KBM-7 (cell line): Measurements from ENCODE around the gene SPINT1.
"Not testable (repeated sequence)": the region's sequence is repeated elsewhere in the genome, so short reads cannot be mapped to it uniquely, and the experiment has no call there.

Source experiments
- DNase-seq: peaks from one replicate; pipeline ENCODE4 v3.0.0-alpha.2; 2015
- in situ Hi-C: fragments of 300-500 bp; cut with MboI; formaldehyde crosslinking; loops from 2 replicates; pipeline ENCODE4 v1.14.3; 2020; ENCODE audit warnings: low sequenced_read_pairs, low pct_unique_long_range_greater_than_20kb, mixed read lengths

SPINT1 gene

GRCh38 chr15:40855706-40856234 lies 11.9 kb downstream of the SPINT1 start:
- in situ Hi-C loops, result no loop called here

GRCh38 chr15:40856746-40857145 lies 12.9 kb downstream of the SPINT1 start:
- in situ Hi-C loops, result no loop called here
- DNase-seq, result no peak

More at GRCh38 chr15:40855706-40856234, 11.9 kb downstream of the SPINT1 start:
- DNase-seq, result no peak

- in situ Hi-C loops, result no loop called here
- DNase-seq, result peak; percentile 80
Measured at GRCh38 chr15:40857601-40858341, 13.9 kb downstream of the SPINT1 start.

GRCh38 chr15:40858706-40859105 lies 14.9 kb downstream of the SPINT1 start:
- DNase-seq, result no peak
- in situ Hi-C loops, result no loop called here

DNA sequence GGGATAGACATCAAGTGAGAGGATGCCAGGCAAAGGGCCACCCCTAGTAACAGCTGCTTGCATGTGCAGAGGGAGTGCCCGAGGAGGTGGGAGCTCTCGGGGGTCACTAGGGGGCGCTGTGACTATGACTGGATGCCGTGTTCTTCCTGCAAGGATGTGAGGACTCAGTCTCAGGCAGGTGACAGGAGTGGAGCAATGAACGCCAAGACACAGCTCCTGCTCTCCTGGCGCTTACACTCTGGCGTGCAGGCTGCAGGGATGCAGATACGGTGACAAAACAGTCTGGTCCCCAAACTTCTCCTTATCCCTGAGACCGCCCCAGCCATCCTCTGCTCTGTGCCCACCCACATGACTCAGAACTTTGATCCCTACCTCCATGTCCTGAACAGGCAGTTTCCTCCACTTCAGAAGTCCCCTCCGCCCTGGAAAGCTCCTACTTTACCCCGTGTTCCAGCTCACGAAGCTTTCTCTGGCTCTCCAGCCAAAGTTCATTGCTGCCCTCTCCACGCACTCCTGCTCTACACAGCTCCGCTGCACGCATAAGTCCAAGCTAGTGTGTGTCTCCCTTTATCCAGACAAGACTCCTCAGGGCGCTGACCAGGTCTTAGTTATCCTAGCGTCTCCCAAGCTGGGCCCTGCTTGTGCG lies 15.5 kb downstream of the SPINT1 start:
- in situ Hi-C loops, result no loop called here

GRCh38 chr15:40861147-40861546 lies 17.3 kb downstream of the SPINT1 start:
- in situ Hi-C loops, result not testable (repeated sequence)

More for the DNA sequence above, 15.5 kb downstream of the SPINT1 start:
- DNase-seq, result peak; percentile 87

GRCh38 chr15:40863660-40864270 lies 19.9 kb downstream of the SPINT1 start:
- in situ Hi-C loops, result no loop called here
- no peak for DNase-seq

More at GRCh38 chr15:40861147-40861546, 17.3 kb downstream of the SPINT1 start:
- not testable (repeated sequence) for DNase-seq

GRCh38 chr15:40867199-40867598 lies 23.4 kb downstream of the SPINT1 start:
- DNase-seq, result no peak
- in situ Hi-C loops, result no loop called here

- in situ Hi-C loops, result no loop called here
- no peak for DNase-seq
Measured at GRCh38 chr15:40869686-40870085, 25.8 kb downstream of the SPINT1 start.

- in situ Hi-C loops, result no loop called here
- DNase-seq, result no peak
Measured at GRCh38 chr15:40870716-40871115, 26.9 kb downstream of the SPINT1 start.

DNA sequence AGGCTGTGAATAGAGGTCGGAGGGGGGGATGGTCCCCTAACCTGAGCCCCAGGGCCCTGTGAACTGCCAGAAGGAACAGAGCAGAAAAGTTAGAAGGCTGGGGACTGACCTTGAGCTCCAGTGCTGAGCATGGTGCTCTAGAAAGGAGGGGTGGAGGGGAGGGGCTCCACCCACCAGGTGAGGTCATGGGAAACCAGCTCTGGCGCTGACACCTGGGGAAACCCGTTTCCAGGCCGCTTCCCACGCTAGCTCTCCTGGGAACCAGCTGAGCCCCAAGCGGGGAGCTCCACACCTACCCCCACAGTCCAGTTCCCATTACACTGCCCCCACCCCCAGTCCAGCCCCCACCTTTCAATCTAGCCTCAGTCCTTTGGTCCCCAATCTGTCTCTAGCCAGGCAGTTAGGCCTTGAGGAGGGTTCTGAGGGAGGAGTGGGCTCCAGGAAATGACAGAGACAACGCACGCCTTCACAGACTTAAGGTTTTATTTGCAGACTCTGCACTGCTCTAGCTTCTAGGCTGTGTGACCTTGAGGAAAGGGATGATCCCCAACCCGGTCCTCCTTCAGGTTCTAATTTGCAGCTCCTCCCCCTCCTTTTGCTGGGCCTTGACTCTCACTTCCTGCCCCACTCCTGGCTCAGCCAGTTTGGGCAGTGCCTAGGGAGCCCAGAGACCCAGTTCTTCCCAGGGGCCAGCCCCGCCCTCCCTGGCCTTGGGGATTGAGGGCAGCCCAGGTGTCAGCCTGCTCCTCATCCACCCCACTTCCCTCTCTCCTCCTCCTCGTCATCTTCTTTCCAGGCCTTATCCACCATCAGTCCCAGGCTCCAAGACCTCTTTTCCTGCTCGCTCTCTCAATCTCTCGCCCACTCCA lies 28.1 kb downstream of the SPINT1 start:
- DNase-seq, result no peak
- in situ Hi-C loops, result no loop called here

DNA sequence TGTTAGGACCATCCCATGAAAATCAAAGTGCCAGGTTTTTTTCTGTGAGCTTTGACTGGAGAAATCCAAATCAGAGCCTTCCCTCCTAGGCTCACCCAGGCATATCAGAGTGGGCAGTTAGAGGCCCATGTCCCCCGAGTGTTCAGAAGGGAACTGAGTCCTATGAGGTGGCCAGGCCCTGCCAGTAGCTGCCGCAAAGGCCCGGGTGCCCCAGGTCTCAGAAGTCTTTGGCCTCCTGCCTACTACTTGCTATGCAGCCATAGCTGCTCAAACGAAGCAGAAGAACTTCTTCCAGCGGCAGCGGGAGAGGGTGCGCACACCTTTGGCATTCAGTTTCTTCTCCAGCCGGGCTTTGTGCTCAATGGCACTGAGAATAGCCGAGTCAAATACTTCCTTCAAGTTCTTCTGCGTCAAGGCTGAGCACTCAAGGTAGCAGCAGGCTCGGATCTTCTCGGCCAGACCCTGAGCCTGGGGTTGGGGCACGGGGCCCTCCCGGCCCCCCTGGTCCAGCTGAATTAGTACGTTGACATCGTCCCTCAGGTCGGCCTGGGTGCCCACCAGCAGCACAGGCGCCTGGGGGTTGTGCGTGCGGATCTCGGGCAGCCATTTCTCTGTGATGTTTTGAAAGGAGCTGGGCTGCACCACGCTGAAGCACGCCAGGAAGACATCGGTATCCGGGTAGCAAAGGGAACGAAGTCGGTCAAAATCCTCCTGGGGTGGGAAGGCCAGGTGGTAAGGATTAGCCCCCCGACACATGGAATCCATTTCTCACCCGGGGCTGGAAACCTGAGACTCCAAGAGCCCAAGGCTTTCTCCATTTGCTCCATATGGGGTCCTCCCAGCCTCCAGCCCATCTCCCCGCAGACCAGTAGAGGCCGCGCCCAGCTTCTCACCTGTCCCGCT lies 29.2 kb downstream of the SPINT1 start:
- in situ Hi-C loops, result no loop called here

GRCh38 chr15:40873694-40874561 lies 30.1 kb downstream of the SPINT1 start, which contains the start of gene RHOV:
TSS of gene RHOV (minus strand) at chr15:40874234. CDS start at chr15:40874139, 95 bp downstream.
- DNase-seq, result peak; percentile 79

More for the DNA sequence above, 29.2 kb downstream of the SPINT1 start:
- DNase-seq, result no peak

DNA sequence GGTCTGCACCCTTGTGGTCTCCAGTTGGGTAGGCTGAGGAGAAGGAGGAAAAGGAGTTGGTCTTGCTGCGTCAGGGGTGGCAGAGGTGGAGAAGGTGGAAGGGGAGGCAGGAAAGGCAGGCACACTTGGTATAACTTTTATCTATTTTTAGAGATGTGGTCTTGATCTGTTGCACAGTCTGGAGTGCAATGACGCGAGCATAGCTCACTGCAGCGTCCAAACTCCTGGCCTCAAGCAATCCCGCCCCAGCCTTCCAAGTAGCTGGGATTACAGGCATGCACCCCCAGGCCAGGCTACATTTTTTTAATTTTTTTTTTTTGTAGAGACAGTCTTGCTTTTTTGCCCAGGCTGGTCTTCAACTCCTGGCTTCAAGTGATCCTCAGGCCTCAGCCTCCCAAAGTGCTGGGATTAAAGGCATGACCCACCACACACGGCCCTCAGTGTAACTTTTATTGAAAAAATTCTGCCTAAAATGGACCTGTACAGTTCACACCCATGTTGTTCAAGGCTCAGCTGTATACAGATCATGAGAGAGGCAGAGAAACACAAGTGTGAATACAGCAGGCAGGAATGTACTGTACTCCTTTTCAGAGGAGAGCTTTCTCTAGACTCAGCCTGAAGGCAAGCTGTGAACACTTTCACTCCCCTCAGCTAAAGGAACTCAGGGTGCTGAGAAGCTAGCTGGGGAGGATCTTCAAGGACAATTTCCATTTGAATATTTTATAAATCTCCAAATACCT lies 32.3 kb downstream of the SPINT1 start:
- no peak for DNase-seq
- in situ Hi-C loops, result no loop called here

More at GRCh38 chr15:40873694-40874561, 30.1 kb downstream of the SPINT1 start, which contains the start of gene RHOV:
- in situ Hi-C loops, result no loop called here

DNA sequence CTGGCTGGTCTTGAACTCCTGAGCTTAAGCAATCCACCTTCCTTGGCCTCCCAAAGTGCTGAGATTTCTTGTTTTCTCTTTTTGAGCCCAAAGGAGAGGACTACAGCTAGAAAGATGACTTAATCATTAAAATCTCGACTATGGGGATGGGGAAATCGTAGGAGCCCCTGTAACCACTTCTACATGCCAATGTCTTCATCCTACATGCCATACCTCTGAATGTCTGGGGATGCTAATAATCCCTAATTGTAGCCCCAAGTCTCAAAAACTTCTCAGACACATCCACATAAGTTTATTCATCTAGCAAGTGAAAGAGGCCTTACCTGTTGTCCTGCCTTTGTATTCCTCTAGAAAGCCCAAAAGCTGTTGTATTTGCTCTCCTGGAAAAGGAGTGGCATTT lies 33.8 kb downstream of the SPINT1 start:
- no peak for DNase-seq

GRCh38 chr15:40878785-40879184 lies 34.9 kb downstream of the SPINT1 start:
- DNase-seq, result no peak
- in situ Hi-C loops, result no loop called here

More for the DNA sequence above, 33.8 kb downstream of the SPINT1 start:
- in situ Hi-C loops, result no loop called here
